ENCODE measurements around the gene CYP27A1. TPM values are rescaled to one million over a fixed set of nuclear protein-coding genes. Genes with fewer than 3 reads are reported as not detected.

The CYP27A1 gene
- total RNA-seq, 2 experiments from 2014 or later, result 0.23 TPM; not detected in 1

GRCh38 chr2:218854860-218855259 is 72.9 kb downstream of the CYP27A1 start:
- Histone ChIP-seq H3K9me2 (ENCODE audit: insufficient read depth, low read length) (no peaks in the 10 kb centered on the region), H3K9me3 (ENCODE audit: low read length) (no peaks in the 10 kb centered on the region), H3K36me3 (ENCODE audit: insufficient read depth, low read length) (no peaks in the 10 kb centered on the region), H3K4me1 (ENCODE audit: insufficient read depth, low read length, poor library complexity, severe bottlenecking) (no peaks in the 10 kb centered on the region), H3K27ac (ENCODE audit: low read depth, low read length, poor library complexity, severe bottlenecking) (no peak overlapping the region), H2AFZ (ENCODE audit: low read length) (no peak overlapping the region), H3K4me3 (ENCODE audit: low read depth, low read length, poor library complexity, severe bottlenecking) (no peak overlapping the region), H3K79me2 (ENCODE audit: insufficient read depth, low read depth, low read length) (no peaks in the 10 kb centered on the region), H4K20me1 (ENCODE audit: insufficient read depth, low read length) (no peaks in the 10 kb centered on the region), H3K4me2 (ENCODE audit: low read length) (no peak overlapping the region)
- DNase-seq (ENCODE audit: low spot score), result no peak
- ChIA-PET CTCF (ENCODE audit: unreplicated experiment) (no interaction called here), POLR2A (no interaction called here)
- TF ChIP-seq CTCF (conservative IDR thresholded peaks at IDR 0.05; ENCODE audit: low read length), result no peak
- TF ChIP-seq EZH2phosphoT487 (IDR thresholded peaks at IDR 0.05; ENCODE audit: borderline replicate concordance, low read depth, low read length), result no peak
- BruUV-seq (replicated peaks), result no TSS peak
- intact Hi-C loops (cut with micrococcal nuclease; ENCODE audit: unreplicated experiment), result loop anchor here (5.0 kb wide), 1 partner anchor 142 kb away; no protein-coding TSS in a partner anchor

- intact Hi-C loops (cut with micrococcal nuclease; ENCODE audit: unreplicated experiment), result no loop called here
- H3K9me2 ChIP-seq (ENCODE audit: insufficient read depth, low read length), result no peaks in the 10 kb centered on the region
- no peaks in the 10 kb centered on the region for H3K9me3 ChIP-seq (ENCODE audit: low read length)
- CTCF ChIA-PET (ENCODE audit: unreplicated experiment), result no interaction called here
- POLR2A ChIA-PET, result no interaction called here
- no peaks in the 10 kb centered on the region for H4K20me1 ChIP-seq (ENCODE audit: insufficient read depth, low read length)
- TF ChIP-seq EZH2phosphoT487 (IDR thresholded peaks at IDR 0.05; ENCODE audit: borderline replicate concordance, low read depth, low read length), result no peak
- TF ChIP-seq CTCF (conservative IDR thresholded peaks at IDR 0.05; ENCODE audit: low read length), result no peak
- DNase-seq (ENCODE audit: low spot score), result no peak
- no TSS peak for BruUV-seq (replicated peaks)
- no peak overlapping the region for H3K27ac ChIP-seq (ENCODE audit: low read depth, low read length, poor library complexity, severe bottlenecking)
- H3K4me3 ChIP-seq (ENCODE audit: low read depth, low read length, poor library complexity, severe bottlenecking), result no peak overlapping the region
- H3K36me3 ChIP-seq (ENCODE audit: insufficient read depth, low read length), result no peaks in the 10 kb centered on the region
- no peak overlapping the region for H2AFZ ChIP-seq (ENCODE audit: low read length)
- no peaks in the 10 kb centered on the region for H3K4me1 ChIP-seq (ENCODE audit: insufficient read depth, low read length, poor library complexity, severe bottlenecking)
- no peaks in the 10 kb centered on the region for H3K79me2 ChIP-seq (ENCODE audit: insufficient read depth, low read depth, low read length)
- no peak overlapping the region for H3K4me2 ChIP-seq (ENCODE audit: low read length)
Observed at GRCh38 chr2:218855305-218856166, 73.6 kb downstream of the CYP27A1 start.
